ENCODE results near the gene PPP1R13B.

DNA sequence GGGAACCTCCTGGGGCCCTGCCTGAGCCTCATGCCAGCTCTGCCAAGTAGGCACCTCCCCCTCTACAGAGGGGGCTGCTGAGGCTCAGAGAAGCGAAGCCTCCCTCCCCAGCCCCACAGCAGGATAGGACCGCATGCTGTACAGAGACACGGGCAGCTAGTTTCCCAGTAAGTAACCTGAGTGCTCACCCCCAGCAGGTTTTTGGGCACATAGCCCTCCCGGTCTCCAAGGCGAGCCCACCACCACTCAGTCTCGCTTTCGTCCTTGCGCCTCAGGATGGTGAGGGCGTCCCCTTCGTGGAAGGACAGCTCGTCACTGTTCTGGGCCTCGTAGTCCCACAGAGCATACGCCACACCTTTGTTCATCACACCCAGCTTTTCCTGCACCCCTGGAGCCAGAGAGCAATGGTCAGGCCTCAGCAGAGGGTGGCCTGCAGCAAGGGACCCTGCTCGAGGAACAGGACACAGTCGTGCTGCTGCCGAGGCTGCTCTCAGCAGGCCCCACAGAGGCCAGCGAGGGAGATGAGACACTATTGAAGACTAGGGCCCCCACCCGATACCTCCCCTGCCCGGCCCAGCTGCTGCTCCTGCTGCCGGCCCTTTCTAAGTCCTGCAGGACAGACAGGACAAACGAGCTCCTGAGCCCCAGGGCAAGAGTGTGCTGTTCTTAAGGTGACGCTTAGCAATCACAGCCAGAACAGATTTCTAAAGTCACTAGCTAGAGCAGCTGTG, 111.4 kb downstream of the PPP1R13B start:
- TF ChIP-seq POLR2A (IDR thresholded peaks at IDR 0.05), result no peak
- TF ChIP-seq CTCF (IDR thresholded peaks at IDR 0.05), result no peak
- TF ChIP-seq EP300 (IDR thresholded peaks at IDR 0.05), result no peak
